Caco-2 (cell line): ENCODE results near the gene SLC29A4. TPM values are rescaled to one million over a fixed set of nuclear protein-coding genes. Genes with fewer than 3 reads are reported as not detected.
A peak's percentile ranks its signal among the peaks of the same experiment; 100 is the strongest.

ENCODE experiments used
- BruUV-seq: library from RNA; stranded (reverse); fragments of 400-500 nt; replicated peaks from 2 replicates; lab custom pipeline; 2021; lab: Mats Ljungman, UMichigan
- CTCF ChIA-PET: fragments of 300-600 bp; sonication (Branson Sonifier 250); formaldehyde crosslinking; loops from one replicate; lab custom pipeline; 2022; ENCODE audit warnings: antibody characterized with exemption; lab: Charles Lee
- POLR2A ChIA-PET: fragments of 300-600 bp; sonication (Branson Sonifier 250); formaldehyde crosslinking; loops from one replicate; lab custom pipeline; 2022; ENCODE audit warnings: antibody characterized with exemption; lab: Charles Lee
- DNase-seq, 2 experiments: peaks; one replicate each; pipeline versions ENCODE4 v3.0.0 to v3.0.0-alpha.2; 2020 to 2022
- H3K27me3 ChIP-seq: replicated peaks from 2 replicates; pipeline ENCODE4 v1.6.0; 2011; ENCODE audit warnings: low read length; ENCODE audit not compliant: control insufficient read depth, insufficient read depth
- H3K36me3 ChIP-seq: 2 replicates; pipeline ENCODE4 v1.5.1; 2011; ENCODE audit warnings: low read length; ENCODE audit not compliant: control insufficient read depth, insufficient read depth
- H3K4me1 ChIP-seq: fragments of 250-450 bp; sonication (Bioruptor Pico); 2 replicates; pipeline ENCODE4 v1.5.1; 2020; ENCODE audit warnings: mild to moderate bottlenecking
- H3K4me3 ChIP-seq: 2 replicates; pipeline ENCODE4 v1.5.1; 2011; ENCODE audit warnings: low read depth, mild to moderate bottlenecking, control low read depth, low read length
- H3K9me3 ChIP-seq: fragments of 250-450 bp; sonication (Bioruptor Pico); 2 replicates; pipeline ENCODE4 v1.5.1; 2020; ENCODE audit warnings: mild to moderate bottlenecking, moderate library complexity
- H3K27ac Mint-ChIP-seq: one replicate; pipeline ENCODE4 v1.8.0; 2022; ENCODE audit warnings: mixed read lengths; ENCODE audit not compliant: unreplicated experiment
- H3K27me3 Mint-ChIP-seq: one replicate; pipeline ENCODE4 v1.8.0; 2022; ENCODE audit warnings: mixed read lengths; ENCODE audit not compliant: insufficient read depth, unreplicated experiment
- H3K36me3 Mint-ChIP-seq: one replicate; pipeline ENCODE4 v1.8.0; 2022; ENCODE audit warnings: mild to moderate bottlenecking, mixed read lengths; ENCODE audit not compliant: insufficient read depth, unreplicated experiment
- H3K4me1 Mint-ChIP-seq: one replicate; pipeline ENCODE4 v1.8.0; 2022; ENCODE audit warnings: low read depth, mixed read lengths; ENCODE audit not compliant: unreplicated experiment
- H3K4me3 Mint-ChIP-seq: one replicate; pipeline ENCODE4 v1.8.0; 2022; ENCODE audit warnings: mild to moderate bottlenecking, moderate library complexity, mixed read lengths; ENCODE audit not compliant: unreplicated experiment
- H3K9me3 Mint-ChIP-seq: one replicate; pipeline ENCODE4 v1.8.0; 2022; ENCODE audit warnings: mixed read lengths; ENCODE audit not compliant: unreplicated experiment
- intact Hi-C: fragments of 100-400 bp; cut with micrococcal nuclease; formaldehyde crosslinking; loops from one replicate; pipeline ENCODE4 v1.10.0; 2022; ENCODE audit not compliant: unreplicated experiment
- total RNA-seq: library from RNA; stranded (reverse); gene quantifications from 2 replicates; pipeline ENCODE4 v1.2.3, GENCODE V29; 2022
- TF ChIP-seq, protein P1 (sequence below), 2 experiments: fragments of 200-600 bp in 1 of 2; IDR thresholded peaks; 1 replicate in 1 of 2; 2 replicates in 1 of 2; pipeline versions ENCODE4 v1.5.1 to v1.8.0; 2011 to 2022; ENCODE audit warnings: antibody characterized with exemption in 1 of 2, control low read depth in 1 of 2, inconsistent platforms in 1 of 2, low read depth in 1 of 2, low read length in 1 of 2, mild to moderate bottlenecking in 1 of 2, moderate library complexity in 1 of 2; ENCODE audit not compliant: insufficient read depth in 1 of 2, severe bottlenecking in 1 of 2, unreplicated experiment in 1 of 2

SLC29A4 gene
- total RNA-seq, 1 experiment from 2014 or later = 34.6 TPM

DNA sequence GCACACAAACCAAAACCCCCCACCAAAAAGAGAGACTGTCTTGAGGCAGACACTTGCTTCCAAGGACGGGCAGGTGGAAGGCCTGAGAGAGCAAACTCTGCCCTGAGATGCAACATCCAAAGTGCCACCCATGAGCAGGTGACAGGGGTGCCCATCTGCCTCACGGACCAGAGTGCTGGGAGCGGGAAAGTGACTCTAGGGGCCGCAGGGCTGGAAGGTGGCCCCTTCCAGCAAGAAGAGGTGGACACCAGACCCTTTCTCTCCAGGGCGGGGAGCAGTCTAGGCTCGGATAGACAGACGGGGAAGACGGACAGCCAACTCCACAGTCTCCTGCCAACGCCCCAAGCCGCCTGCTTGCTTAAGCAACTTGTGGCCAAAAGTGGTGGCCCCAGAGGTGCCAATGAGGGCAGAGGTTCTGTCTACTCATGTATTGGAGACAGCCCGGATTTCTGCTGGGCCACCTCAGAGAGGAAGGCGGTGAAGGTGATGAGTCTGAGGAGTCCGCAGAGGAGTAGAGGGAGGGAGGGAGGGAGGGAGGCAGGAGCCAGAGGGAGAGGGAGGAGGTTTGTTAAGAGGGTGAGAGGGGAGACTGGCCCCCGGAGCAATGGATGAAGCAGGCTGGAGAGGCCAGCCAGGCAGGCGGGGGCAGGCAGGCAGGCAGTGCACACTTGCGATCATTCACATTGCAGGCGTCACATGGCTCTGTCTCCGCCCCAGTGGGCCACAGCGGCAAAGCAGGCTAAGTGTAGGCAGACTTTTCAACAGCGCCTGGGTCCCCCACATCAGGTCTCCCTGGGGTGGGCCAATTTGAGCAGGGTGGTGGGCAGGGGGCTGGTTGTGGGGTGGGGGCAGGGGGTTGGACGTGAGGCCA lies 65.6 kb downstream of the SLC29A4 start:
- no TSS peak for BruUV-seq
- Mint-ChIP-seq H3K27me3 (no peaks in the 10 kb centered on the region), H3K4me1 (no peaks in the 10 kb centered on the region), H3K36me3 (peaks cover 41% of the 10 kb centered on the region), H3K9me3 (no peaks in the 10 kb centered on the region), H3K27ac (no peak overlapping the region), H3K4me3 (no peak overlapping the region)
- TF ChIP-seq, protein P1, sequence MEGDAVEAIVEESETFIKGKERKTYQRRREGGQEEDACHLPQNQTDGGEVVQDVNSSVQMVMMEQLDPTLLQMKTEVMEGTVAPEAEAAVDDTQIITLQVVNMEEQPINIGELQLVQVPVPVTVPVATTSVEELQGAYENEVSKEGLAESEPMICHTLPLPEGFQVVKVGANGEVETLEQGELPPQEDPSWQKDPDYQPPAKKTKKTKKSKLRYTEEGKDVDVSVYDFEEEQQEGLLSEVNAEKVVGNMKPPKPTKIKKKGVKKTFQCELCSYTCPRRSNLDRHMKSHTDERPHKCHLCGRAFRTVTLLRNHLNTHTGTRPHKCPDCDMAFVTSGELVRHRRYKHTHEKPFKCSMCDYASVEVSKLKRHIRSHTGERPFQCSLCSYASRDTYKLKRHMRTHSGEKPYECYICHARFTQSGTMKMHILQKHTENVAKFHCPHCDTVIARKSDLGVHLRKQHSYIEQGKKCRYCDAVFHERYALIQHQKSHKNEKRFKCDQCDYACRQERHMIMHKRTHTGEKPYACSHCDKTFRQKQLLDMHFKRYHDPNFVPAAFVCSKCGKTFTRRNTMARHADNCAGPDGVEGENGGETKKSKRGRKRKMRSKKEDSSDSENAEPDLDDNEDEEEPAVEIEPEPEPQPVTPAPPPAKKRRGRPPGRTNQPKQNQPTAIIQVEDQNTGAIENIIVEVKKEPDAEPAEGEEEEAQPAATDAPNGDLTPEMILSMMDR (IDR thresholded peaks at IDR 0.05; ENCODE audit: insufficient read depth in 1 of 2, low read depth in 1 of 2, low read length in 1 of 2, severe bottlenecking in 1 of 2, unreplicated experiment in 1 of 2) = no peak
- no peak for DNase-seq
- Histone ChIP-seq H3K4me3 (no peak overlapping the region), H3K9me3 (no peaks in the 10 kb centered on the region), H3K36me3 (peaks cover 4% of the 10 kb centered on the region), H3K4me1 (no peaks in the 10 kb centered on the region), H3K27me3 (no peaks in the 10 kb centered on the region)
- intact Hi-C loops = no loop called here
- ChIA-PET CTCF (no interaction called here), POLR2A (no interaction called here)

DNA sequence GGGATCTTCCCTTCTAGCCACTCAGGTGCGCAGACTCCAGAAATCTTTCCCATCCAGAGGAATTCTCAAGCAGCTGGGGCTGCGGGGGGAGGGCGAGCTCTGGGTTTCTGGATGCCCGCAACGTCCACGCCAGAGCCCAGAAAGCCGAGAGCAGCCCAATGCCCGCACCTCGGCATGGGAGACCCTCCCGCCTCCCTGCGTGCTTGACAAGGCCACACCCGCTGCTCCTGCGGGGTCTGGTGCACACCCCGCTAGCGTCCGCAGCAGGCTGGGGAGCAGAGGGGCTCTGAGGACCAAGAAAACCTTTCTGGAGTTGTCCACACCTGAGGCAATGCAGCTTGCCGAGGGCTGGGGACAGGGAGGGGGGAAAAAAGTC lies 66.2 kb downstream of the SLC29A4 start:
- intact Hi-C loops = no loop called here

DNA sequence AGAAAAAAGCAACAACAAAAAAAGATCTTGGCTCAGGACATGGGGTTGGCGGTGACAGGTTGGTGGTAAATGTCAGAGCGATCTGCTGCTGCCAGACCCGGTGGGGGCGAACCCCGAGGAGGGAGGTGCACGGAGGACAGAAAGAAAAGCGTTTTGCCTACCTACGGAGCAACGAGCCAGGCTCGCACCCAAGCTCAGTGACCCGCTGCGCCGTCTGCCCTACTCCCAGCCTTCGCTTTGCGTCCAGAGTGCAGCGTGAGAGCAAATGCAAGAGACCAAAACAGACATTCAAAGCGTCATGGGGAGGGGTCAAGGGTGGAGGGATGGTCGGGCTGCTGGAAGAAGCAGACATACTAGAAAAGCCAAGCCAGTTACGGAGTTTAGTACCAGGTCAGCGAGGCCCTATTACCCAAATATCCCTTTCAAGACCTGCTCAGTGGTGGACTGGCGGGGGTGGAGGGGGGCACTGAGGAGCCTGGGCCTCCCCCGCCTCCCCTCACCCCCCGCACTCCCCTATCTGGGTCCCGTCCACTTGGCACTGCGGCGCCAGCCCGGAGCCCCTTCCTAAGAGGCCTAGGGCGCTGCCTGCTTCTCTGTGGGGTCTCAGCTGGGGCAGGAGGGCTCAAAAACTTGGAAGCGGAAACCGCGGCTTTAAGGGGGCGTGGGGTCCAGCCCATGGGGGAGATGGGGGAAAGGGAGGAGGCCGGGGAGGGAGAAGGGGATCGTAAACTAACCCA lies 66.9 kb downstream of the SLC29A4 start:
- H3K9me3 ChIP-seq = no peaks in the 10 kb centered on the region
- Mint-ChIP-seq H3K27me3 (no peaks in the 10 kb centered on the region), H3K4me1 (peaks cover 8% of the 10 kb centered on the region), H3K27ac (peak overlapping the region; percentile 11), H3K9me3 (no peaks in the 10 kb centered on the region), H3K36me3 (peaks cover 41% of the 10 kb centered on the region), H3K4me3 (no peak overlapping the region)
- intact Hi-C loops = no loop called here
- no peak overlapping the region for H3K4me3 ChIP-seq
- CTCF ChIA-PET = interaction anchor here (0.5 kb wide), 1 partner anchor 15 kb away, joined by 3 read pairs; no protein-coding TSS in a partner anchor
- TF ChIP-seq, protein P1 (IDR thresholded peaks at IDR 0.05; ENCODE audit: insufficient read depth in 1 of 2, low read depth in 1 of 2, low read length in 1 of 2, severe bottlenecking in 1 of 2, unreplicated experiment in 1 of 2) = no peak
- no TSS peak for BruUV-seq
- 0 out of 2 replicates have a peak, but pooled peaks cover 4% of the 10 kb centered on the region for H3K4me1 ChIP-seq
- no peak for DNase-seq
- peaks cover 4% of the 10 kb centered on the region for H3K36me3 ChIP-seq
- POLR2A ChIA-PET = no interaction called here
- H3K27me3 ChIP-seq = no peaks in the 10 kb centered on the region

More for the DNA sequence above, 66.2 kb downstream of the SLC29A4 start:
- Histone ChIP-seq H3K27me3 (no peaks in the 10 kb centered on the region), H3K9me3 (no peaks in the 10 kb centered on the region), H3K36me3 (peaks cover 4% of the 10 kb centered on the region), H3K4me3 (no peak overlapping the region), H3K4me1 (0 out of 2 replicates have a peak, but pooled peaks cover 4% of the 10 kb centered on the region)
- Mint-ChIP-seq H3K4me3 (no peak overlapping the region), H3K27me3 (no peaks in the 10 kb centered on the region), H3K4me1 (peaks cover 1% of the 10 kb centered on the region), H3K36me3 (peaks cover 41% of the 10 kb centered on the region), H3K9me3 (no peaks in the 10 kb centered on the region), H3K27ac (no peak overlapping the region)
- ChIA-PET CTCF (no interaction called here), POLR2A (no interaction called here)
- BruUV-seq = no TSS peak
- no peak for DNase-seq
- TF ChIP-seq, protein P1 (IDR thresholded peaks at IDR 0.05; ENCODE audit: insufficient read depth in 1 of 2, low read depth in 1 of 2, low read length in 1 of 2, severe bottlenecking in 1 of 2, unreplicated experiment in 1 of 2) = no peak
